Liver (tissue), 3 donors: ENCODE data around the gene KRTAP3-1.

Experiments used
- CTCF ChIP-seq: fragments of 150-350 bp; IDR thresholded peaks from 2 replicates; pipeline ENCODE4 v1.5.1; 2017; ENCODE audit warnings: improper control_type of control experiment, low read depth, low read length; ENCODE audit not compliant: missing input control
- HNF4G ChIP-seq: IDR thresholded peaks from 2 replicates; pipeline ENCODE4 v1.6.1; 2016; ENCODE audit warnings: antibody characterized with exemption
- donor health status: healthy.
- donor health status: healthy.

GRCh38 chr17:40995116-40995515 is 13.8 kb downstream of the KRTAP3-1 start:
- no peak for TF ChIP-seq CTCF
- no peak for TF ChIP-seq HNF4G
